Measurements from ENCODE around the gene FHOD1. TPM values are rescaled to one million over a fixed set of nuclear protein-coding genes. Genes with fewer than 3 reads are reported as not detected.

FHOD1 gene
- total and polyA plus RNA-seq, 2 of the 13 experiments (the other 11 are each of a cell fraction or from before 2014, with no cell fraction given), result 20.0 to 20.8 TPM

DNA sequence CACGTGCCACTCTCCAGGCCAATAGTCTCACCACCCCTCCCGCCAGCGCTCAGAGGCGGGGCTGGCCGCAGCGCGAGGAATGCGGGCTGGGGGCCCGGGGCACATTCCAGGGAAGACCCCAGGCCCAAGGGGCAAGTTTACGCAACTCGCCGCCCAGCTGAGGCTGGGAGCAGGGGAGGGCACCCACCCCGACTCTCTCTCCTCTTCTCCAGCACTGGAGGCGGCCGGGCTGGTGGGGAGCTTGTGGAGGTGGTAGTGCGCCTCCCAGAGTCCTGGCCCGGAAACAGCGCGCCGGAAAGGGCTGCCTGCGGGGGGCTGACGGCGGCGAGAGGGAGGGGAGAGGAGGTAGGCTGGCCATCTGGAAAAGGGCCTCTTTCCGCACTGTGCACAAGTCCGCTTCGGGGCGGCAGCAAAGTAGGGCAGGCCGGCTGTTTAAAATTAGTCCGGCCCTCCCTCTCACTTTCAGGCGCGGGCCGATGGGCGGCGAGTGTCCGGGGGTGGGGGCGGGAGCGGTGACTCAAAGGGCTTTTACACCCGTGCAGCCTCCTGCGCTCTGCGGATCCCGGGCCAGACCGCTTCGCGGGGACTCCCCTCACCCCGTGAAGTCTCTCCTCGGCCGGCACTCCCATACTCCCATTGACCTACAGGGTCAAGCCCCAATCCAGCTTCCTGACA is 1.1 kb downstream of the FHOD1 start (continued):
- TF ChIP-seq, protein P1, sequence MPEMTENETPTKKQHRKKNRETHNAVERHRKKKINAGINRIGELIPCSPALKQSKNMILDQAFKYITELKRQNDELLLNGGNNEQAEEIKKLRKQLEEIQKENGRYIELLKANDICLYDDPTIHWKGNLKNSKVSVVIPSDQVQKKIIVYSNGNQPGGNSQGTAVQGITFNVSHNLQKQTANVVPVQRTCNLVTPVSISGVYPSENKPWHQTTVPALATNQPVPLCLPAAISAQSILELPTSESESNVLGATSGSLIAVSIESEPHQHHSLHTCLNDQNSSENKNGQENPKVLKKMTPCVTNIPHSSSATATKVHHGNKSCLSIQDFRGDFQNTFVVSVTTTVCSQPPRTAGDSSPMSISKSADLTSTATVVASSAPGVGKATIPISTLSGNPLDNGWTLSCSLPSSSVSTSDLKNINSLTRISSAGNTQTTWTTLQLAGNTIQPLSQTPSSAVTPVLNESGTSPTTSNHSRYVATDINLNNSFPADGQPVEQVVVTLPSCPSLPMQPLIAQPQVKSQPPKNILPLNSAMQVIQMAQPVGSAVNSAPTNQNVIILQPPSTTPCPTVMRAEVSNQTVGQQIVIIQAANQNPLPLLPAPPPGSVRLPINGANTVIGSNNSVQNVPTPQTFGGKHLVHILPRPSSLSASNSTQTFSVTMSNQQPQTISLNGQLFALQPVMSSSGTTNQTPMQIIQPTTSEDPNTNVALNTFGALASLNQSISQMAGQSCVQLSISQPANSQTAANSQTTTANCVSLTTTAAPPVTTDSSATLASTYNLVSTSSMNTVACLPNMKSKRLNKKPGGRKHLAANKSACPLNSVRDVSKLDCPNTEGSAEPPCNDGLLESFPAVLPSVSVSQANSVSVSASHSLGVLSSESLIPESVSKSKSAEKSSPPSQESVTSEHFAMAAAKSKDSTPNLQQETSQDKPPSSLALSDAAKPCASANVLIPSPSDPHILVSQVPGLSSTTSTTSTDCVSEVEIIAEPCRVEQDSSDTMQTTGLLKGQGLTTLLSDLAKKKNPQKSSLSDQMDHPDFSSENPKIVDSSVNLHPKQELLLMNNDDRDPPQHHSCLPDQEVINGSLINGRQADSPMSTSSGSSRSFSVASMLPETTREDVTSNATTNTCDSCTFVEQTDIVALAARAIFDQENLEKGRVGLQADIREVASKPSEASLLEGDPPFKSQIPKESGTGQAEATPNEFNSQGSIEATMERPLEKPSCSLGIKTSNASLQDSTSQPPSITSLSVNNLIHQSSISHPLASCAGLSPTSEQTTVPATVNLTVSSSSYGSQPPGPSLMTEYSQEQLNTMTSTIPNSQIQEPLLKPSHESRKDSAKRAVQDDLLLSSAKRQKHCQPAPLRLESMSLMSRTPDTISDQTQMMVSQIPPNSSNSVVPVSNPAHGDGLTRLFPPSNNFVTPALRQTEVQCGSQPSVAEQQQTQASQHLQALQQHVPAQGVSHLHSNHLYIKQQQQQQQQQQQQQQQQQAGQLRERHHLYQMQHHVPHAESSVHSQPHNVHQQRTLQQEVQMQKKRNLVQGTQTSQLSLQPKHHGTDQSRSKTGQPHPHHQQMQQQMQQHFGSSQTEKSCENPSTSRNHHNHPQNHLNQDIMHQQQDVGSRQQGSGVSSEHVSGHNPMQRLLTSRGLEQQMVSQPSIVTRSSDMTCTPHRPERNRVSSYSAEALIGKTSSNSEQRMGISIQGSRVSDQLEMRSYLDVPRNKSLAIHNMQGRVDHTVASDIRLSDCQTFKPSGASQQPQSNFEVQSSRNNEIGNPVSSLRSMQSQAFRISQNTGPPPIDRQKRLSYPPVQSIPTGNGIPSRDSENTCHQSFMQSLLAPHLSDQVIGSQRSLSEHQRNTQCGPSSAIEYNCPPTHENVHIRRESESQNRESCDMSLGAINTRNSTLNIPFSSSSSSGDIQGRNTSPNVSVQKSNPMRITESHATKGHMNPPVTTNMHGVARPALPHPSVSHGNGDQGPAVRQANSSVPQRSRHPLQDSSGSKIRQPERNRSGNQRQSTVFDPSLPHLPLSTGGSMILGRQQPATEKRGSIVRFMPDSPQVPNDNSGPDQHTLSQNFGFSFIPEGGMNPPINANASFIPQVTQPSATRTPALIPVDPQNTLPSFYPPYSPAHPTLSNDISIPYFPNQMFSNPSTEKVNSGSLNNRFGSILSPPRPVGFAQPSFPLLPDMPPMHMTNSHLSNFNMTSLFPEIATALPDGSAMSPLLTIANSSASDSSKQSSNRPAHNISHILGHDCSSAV (CRISPR knock-in tag; IDR thresholded peaks at IDR 0.05; ENCODE audit: borderline replicate concordance), result no peak
- TF ChIP-seq SKI (IDR thresholded peaks at IDR 0.05; ENCODE audit: partially characterized antibody), result peak; percentile 40
- peak; percentile 83; the same call in 1 of the 2 replicates for TF ChIP-seq SRY (CRISPR knock-in tag; IDR thresholded peaks at IDR 0.05)
- peak; percentile 81 for TF ChIP-seq HNF4G (IDR thresholded peaks at IDR 0.05; ENCODE audit: borderline replicate concordance, low read depth, low read length)
- peak; percentile 53; the same call in 1 of the 2 replicates for TF ChIP-seq HNF4G (CRISPR knock-in tag; IDR thresholded peaks at IDR 0.05; ENCODE audit: borderline replicate concordance, low read depth)
- TF ChIP-seq IKZF4 (CRISPR knock-in tag; IDR thresholded peaks at IDR 0.05; ENCODE audit: borderline replicate concordance, low read depth, not compliant biosample characterization), result no peak
- no peak for TF ChIP-seq REXO4 (CRISPR knock-in tag; IDR thresholded peaks at IDR 0.05; ENCODE audit: borderline replicate concordance)
- no peak for TF ChIP-seq ZNF496 (CRISPR knock-in tag; IDR thresholded peaks at IDR 0.05; ENCODE audit: insufficient replicate concordance)
- no peak; the same call in 1 of the 2 replicates for TF ChIP-seq ZNF816 (CRISPR knock-in tag; IDR thresholded peaks at IDR 0.05; ENCODE audit: borderline replicate concordance)
- TF ChIP-seq, protein P2, sequence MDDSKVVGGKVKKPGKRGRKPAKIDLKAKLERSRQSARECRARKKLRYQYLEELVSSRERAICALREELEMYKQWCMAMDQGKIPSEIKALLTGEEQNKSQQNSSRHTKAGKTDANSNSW (CRISPR knock-in tag; IDR thresholded peaks at IDR 0.05; ENCODE audit: borderline replicate concordance), result peak; percentile 68; the same call in 1 of the 2 replicates
- no peak for TF ChIP-seq ZNF382 (CRISPR knock-in tag; IDR thresholded peaks at IDR 0.05; ENCODE audit: borderline replicate concordance)
- TF ChIP-seq NR3C1 (CRISPR knock-in tag; IDR thresholded peaks at IDR 0.05), result no peak
- peak; percentile 32; the same call in 1 of the 2 replicates for TF ChIP-seq TRIM24 (CRISPR knock-in tag; IDR thresholded peaks at IDR 0.05)
- TF ChIP-seq ZNF30 (CRISPR knock-in tag; IDR thresholded peaks at IDR 0.05), result no peak
- TF ChIP-seq EP300 (IDR thresholded peaks at IDR 0.05; ENCODE audit: low read depth in 2 of 2, low read length in 2 of 2), result peak in 1 of 2 experiments; percentile 66; a peak in 2 of 4 replicates
- TF ChIP-seq EP300 (CRISPR knock-in tag; IDR thresholded peaks at IDR 0.05; ENCODE audit: borderline replicate concordance), result peak; percentile 84; the same call in 1 of the 2 replicates
- peak; percentile 97; the same call in 1 of the 2 replicates for TF ChIP-seq ZNF747 (CRISPR knock-in tag; IDR thresholded peaks at IDR 0.05; ENCODE audit: borderline replicate concordance)
- TF ChIP-seq ZSCAN9 (CRISPR knock-in tag; IDR thresholded peaks at IDR 0.05; ENCODE audit: borderline replicate concordance), result peak; percentile 81; the same call in 1 of the 2 replicates
- no peak for TF ChIP-seq MIXL1 (CRISPR knock-in tag; IDR thresholded peaks at IDR 0.05)
- TF ChIP-seq FOXJ3 (CRISPR knock-in tag; IDR thresholded peaks at IDR 0.05; ENCODE audit: borderline replicate concordance), result peak; percentile 85; the same call in 1 of the 2 replicates
- peak; percentile 60; the same call in 1 of the 2 replicates for TF ChIP-seq KDM5A (IDR thresholded peaks at IDR 0.05; ENCODE audit: borderline replicate concordance, low read length)
- TF ChIP-seq HMGA1 (CRISPR knock-in tag; conservative IDR thresholded peaks at IDR 0.05), result no peak
